ENCODE results near the gene HK1. TPM values are rescaled to one million over a fixed set of nuclear protein-coding genes. Genes with fewer than 3 reads are reported as not detected.

Gene HK1
- total RNA-seq, 4 donors from 2014 or later, result 27.3 to 54.0 (median 30.1) TPM

DNA sequence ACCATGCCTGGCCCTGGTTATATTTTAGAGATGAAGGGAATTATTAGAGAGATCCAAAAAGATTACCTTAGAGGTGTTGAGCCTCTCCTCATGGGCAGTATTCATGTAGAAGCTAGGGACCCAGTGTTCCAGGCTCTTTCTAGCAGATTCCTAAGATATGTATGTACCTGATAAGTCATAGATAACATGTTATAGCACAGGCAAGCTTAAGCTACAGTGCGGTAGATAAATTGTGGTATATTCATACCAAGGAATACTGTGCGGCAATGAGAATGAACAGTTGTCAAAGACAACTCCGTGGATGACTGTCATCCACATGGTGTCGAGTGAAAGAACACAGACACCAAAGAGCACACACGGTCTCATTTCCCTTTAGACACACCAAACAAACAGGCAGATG is 85.4 kb downstream of the HK1 start:
- DNase-seq (ENCODE audit: low spot score in 2 of 2), result no peak
- no peak overlapping the region for H3K4me3 ChIP-seq
- WGBS, 2 donors, result 85 to 86% methylated on average over 5 of the region's 5 CpGs
- peaks cover 0 to 28% (median 6%) of the 10 kb centered on the region in 4 donors for H3K4me1 ChIP-seq
- TF ChIP-seq POLR2A (IDR thresholded peaks at IDR 0.05), result no peak
- no peaks in the 10 kb centered on the region for H3K27me3 ChIP-seq
- peaks cover 0 to 57% (median 0%) of the 10 kb centered on the region in 3 donors for H3K36me3 ChIP-seq
- no peaks in the 10 kb centered on the region for H3K9me3 ChIP-seq
- no peak overlapping the region for H3K27ac ChIP-seq

DNA sequence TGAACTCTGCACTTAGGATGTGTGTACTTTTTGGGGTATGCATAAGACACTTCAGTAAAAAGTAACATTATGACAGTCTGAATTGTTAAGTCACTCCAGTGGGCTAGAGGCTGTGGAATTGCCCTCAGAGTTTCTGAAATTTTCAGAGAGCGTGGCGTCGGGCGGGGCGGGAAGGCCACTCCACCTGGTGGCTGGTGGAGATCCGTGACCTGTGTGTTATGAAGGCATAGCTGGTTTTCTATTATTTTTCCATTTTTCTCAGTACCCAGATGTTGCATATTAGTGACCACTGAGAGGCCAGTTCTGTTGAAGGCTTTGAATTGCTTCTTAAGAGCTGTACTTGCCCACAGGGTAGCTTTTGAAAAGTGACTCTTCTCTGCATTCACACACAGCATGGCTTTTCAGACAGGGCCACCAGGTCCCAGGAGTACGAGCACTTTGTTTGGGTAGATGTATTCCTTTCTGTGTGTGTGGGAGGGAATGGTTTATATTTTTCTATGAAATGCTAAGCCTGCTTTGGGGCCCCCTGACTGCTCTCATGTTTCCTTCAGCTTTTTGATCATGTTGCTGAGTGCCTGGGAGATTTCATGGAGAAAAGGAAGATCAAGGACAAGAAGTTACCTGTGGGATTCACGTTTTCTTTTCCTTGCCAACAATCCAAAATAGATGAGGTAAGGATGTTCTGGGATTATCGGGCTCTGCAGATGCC is 86.1 kb downstream of the HK1 start:
- DNase-seq (ENCODE audit: low spot score in 2 of 2), result no peak
- WGBS, 2 donors, result 76 to 90% methylated on average over 9 of the region's 9 CpGs
- Histone ChIP-seq H3K36me3 (peaks cover 0 to 64% (median 0%) of the 10 kb centered on the region in 3 donors), H3K9me3 (no peaks in the 10 kb centered on the region), H3K27me3 (no peaks in the 10 kb centered on the region), H3K27ac (no peak overlapping the region), H3K4me3 (no peak overlapping the region), H3K4me1 (peaks cover 0 to 28% (median 6%) of the 10 kb centered on the region in 4 donors)
- TF ChIP-seq POLR2A (IDR thresholded peaks at IDR 0.05) (no peak), EP300 (IDR thresholded peaks at IDR 0.05) (no peak)
- TF ChIP-seq, protein P1, sequence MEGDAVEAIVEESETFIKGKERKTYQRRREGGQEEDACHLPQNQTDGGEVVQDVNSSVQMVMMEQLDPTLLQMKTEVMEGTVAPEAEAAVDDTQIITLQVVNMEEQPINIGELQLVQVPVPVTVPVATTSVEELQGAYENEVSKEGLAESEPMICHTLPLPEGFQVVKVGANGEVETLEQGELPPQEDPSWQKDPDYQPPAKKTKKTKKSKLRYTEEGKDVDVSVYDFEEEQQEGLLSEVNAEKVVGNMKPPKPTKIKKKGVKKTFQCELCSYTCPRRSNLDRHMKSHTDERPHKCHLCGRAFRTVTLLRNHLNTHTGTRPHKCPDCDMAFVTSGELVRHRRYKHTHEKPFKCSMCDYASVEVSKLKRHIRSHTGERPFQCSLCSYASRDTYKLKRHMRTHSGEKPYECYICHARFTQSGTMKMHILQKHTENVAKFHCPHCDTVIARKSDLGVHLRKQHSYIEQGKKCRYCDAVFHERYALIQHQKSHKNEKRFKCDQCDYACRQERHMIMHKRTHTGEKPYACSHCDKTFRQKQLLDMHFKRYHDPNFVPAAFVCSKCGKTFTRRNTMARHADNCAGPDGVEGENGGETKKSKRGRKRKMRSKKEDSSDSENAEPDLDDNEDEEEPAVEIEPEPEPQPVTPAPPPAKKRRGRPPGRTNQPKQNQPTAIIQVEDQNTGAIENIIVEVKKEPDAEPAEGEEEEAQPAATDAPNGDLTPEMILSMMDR (IDR thresholded peaks at IDR 0.05), result no peak

DNA sequence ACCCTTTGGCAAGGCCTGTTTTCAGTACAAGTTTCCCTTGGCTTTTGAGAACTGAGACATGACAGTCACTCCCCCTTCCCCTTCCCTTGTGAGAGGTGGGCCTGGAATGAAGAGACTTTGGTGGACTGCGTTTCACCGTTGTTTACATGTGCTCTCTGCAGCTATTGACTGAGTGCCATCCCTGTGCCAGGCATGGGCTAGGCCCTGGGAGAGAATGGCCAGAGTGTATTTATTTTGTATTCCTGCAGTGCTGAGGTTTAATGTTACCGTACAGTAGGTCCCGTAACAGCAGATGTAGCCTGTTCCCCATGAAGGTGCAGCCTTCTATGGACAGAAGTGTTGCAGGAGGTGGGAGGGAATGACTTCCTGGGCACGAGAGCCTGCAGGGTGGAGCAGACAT is 88.4 kb downstream of the HK1 start:
- Histone ChIP-seq H3K27ac (no peak overlapping the region), H3K27me3 (no peaks in the 10 kb centered on the region), H3K9me3 (no peaks in the 10 kb centered on the region), H3K36me3 (peaks cover 0 to 81% (median 0%) of the 10 kb centered on the region in 3 donors), H3K4me3 (no peak overlapping the region), H3K4me1 (peaks cover 0 to 9% (median 0%) of the 10 kb centered on the region in 4 donors)
- 94 to 96% methylated on average over 5 of the region's 5 CpGs for WGBS, 2 donors
- no peak for DNase-seq (ENCODE audit: low spot score in 2 of 2)
- TF ChIP-seq EP300 (IDR thresholded peaks at IDR 0.05), result no peak
- TF ChIP-seq POLR2A (IDR thresholded peaks at IDR 0.05), result no peak
- TF ChIP-seq, protein P1 (IDR thresholded peaks at IDR 0.05), result no peak

DNA sequence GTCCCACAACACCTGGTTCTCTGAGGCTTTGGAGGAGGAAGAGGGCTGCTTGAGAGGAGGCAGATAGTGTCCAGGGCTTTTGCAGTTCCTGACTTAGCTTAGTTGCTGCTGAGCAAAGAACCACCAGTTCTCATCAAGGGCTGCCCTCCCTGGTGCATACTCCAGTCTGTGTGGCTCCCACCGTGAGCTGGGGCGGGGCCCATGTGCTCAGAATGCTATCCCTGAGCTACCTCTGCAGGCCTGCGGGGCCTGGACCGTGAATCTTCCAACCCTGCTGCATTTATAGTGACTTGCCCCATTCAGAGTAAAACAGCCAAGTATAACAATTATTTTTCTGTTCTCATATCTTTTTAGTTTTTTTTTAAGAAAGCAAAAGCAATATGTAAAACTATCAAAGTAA is 89.2 kb downstream of the HK1 start:
- WGBS, 2 donors, result 68 to 71% methylated on average over 4 of the region's 4 CpGs
- no peak for DNase-seq (ENCODE audit: low spot score in 2 of 2)
- Histone ChIP-seq H3K36me3 (peaks cover 0 to 87% (median 0%) of the 10 kb centered on the region in 3 donors), H3K4me1 (peaks cover 0 to 3% (median 0%) of the 10 kb centered on the region in 4 donors), H3K27ac (no peak overlapping the region), H3K4me3 (no peak overlapping the region), H3K9me3 (no peaks in the 10 kb centered on the region), H3K27me3 (no peaks in the 10 kb centered on the region)
- no peak for TF ChIP-seq EP300 (IDR thresholded peaks at IDR 0.05)
- TF ChIP-seq, protein P1 (IDR thresholded peaks at IDR 0.05), result no peak
- no peak for TF ChIP-seq POLR2A (IDR thresholded peaks at IDR 0.05)

DNA sequence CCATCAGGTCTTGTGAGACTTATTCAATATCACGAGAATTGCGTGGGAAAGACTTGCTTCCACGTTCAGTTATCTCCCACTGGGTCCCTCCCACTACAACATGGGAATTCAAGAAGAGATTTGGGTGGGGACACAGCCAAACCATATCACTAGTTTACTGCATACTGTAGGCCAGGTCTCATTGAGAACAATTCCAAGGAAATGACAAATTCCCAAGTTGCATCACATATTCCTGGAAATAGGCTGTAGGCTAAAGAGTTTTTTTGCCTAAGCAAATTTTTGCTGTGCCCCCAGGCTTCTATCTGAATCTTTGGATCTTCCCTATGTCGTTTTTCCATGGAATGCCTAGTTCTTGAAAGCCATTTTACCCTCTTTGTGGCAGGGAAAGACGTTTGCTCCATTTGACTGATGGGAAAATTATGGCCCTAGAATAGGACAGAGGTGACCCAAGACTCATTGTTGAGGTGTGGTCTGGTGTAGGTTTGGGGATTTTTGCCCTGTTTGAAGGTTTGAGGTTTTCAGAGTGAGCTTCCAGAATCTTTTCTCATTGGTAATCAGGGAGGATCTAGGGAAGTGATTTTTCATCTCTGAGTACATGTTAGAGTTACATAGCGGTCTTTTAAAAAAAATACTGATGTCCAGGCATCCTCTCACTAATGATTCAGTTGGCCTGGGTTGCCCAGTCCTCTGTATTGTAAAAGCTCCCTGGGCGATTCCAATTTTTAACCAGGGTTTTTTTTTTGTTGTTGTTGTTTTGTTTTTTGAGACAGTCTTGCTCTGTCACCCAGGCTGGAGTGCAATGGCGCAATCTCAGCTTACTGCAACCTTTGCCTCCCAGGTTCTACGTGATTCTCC is 94.1 kb downstream of the HK1 start:
- no peak for DNase-seq (ENCODE audit: low spot score in 2 of 2)
- Histone ChIP-seq H3K9me3 (no peaks in the 10 kb centered on the region), H3K4me1 (peaks cover 0 to 16% (median 5%) of the 10 kb centered on the region in 4 donors), H3K36me3 (peaks cover 0 to 70% (median 0%) of the 10 kb centered on the region in 3 donors), H3K27me3 (no peaks in the 10 kb centered on the region), H3K27ac (no peak overlapping the region), H3K4me3 (no peak overlapping the region)
- WGBS, 2 donors, result 83 to 90% methylated on average over 9 of the region's 9 CpGs
- TF ChIP-seq POLR2A (IDR thresholded peaks at IDR 0.05) (no peak), EP300 (IDR thresholded peaks at IDR 0.05) (no peak)
- TF ChIP-seq, protein P1 (IDR thresholded peaks at IDR 0.05), result no peak

Measured in tibial nerve (tissue), 4 donors.